DOHH2 (cell line): Measurements from ENCODE around the gene PAMR1.
A peak's percentile ranks its signal among the peaks of the same experiment; 100 is the strongest.

Source experiments
- H3F3A ChIP-seq: fragments of 200-600 bp; sonication (generic), shearing (Covaris generic); 2 replicates; pipeline ENCODE4 v1.6.0; 2016; ENCODE audit warnings: antibody characterized with exemption, mild to moderate bottlenecking; ENCODE audit not compliant: control insufficient read depth, insufficient read depth
- H3K27ac ChIP-seq: fragments of 200-600 bp; sonication (generic); 2 replicates; pipeline ENCODE4 v1.5.1; 2014; ENCODE audit warnings: low read depth, mild to moderate bottlenecking, low read length, moderate library complexity
- H3K27me3 ChIP-seq: fragments of 200-600 bp; sonication (generic); 2 replicates; pipeline ENCODE4 v1.6.1; 2014; ENCODE audit warnings: mild to moderate bottlenecking, low read length, mixed read lengths; ENCODE audit not compliant: control insufficient read depth
- H3K36me3 ChIP-seq: fragments of 200-600 bp; sonication (generic); 2 replicates; pipeline ENCODE4 v1.6.1; 2014; ENCODE audit warnings: mild to moderate bottlenecking, low read length, moderate library complexity, mixed read lengths; ENCODE audit not compliant: control insufficient read depth
- H3K4me1 ChIP-seq: fragments of 200-600 bp; sonication (generic); 2 replicates; pipeline ENCODE4 v1.6.1; 2014; ENCODE audit warnings: mild to moderate bottlenecking, low read length, mixed read lengths; ENCODE audit not compliant: control insufficient read depth
- H3K4me2 ChIP-seq: fragments of 200-600 bp; sonication (generic); 2 replicates; pipeline ENCODE4 v1.6.0; 2014; ENCODE audit warnings: mild to moderate bottlenecking, low read length, moderate library complexity
- H3K4me3 ChIP-seq: fragments of 200-600 bp; sonication (generic); 2 replicates; pipeline ENCODE4 v1.5.1; 2014; ENCODE audit warnings: mild to moderate bottlenecking, low read length, mixed read lengths
- H3K79me2 ChIP-seq: fragments of 200-600 bp; sonication (generic); 2 replicates; pipeline ENCODE4 v1.6.1; 2014; ENCODE audit warnings: mild to moderate bottlenecking, low read length, mixed read lengths; ENCODE audit not compliant: control insufficient read depth
- H3K9me2 ChIP-seq: fragments of 200-600 bp; sonication (generic); replicated peaks from 2 replicates; pipeline ENCODE4 v1.6.1; 2014; ENCODE audit warnings: mild to moderate bottlenecking, low read length, mixed read lengths; ENCODE audit not compliant: control insufficient read depth
- H3K9me3 ChIP-seq: fragments of 200-600 bp; sonication (generic); 2 replicates; pipeline ENCODE4 v1.6.1; 2014; ENCODE audit warnings: antibody characterized with exemption, low read length, mixed read lengths; ENCODE audit not compliant: control insufficient read depth, insufficient read depth
- H4K20me1 ChIP-seq: fragments of 200-600 bp; sonication (generic); 2 replicates; pipeline ENCODE4 v1.6.0; 2014; ENCODE audit warnings: low read depth, mild to moderate bottlenecking, antibody characterized with exemption, low read length, moderate library complexity; ENCODE audit not compliant: control insufficient read depth, insufficient read depth
- CTCF ChIP-seq: fragments of 200-600 bp; sonication (generic); IDR thresholded peaks from one replicate; pipeline ENCODE4 v1.5.1; 2014; ENCODE audit warnings: antibody characterized with exemption, mild to moderate bottlenecking, low read depth, low read length; ENCODE audit not compliant: poor library complexity, severe bottlenecking
- EZH2phosphoT487 ChIP-seq: fragments of 200-600 bp; sonication (generic); IDR thresholded peaks from 2 replicates; pipeline ENCODE4 v1.6.1; 2017; ENCODE audit warnings: borderline replicate concordance, mild to moderate bottlenecking, antibody characterized with exemption, low read length, moderate library complexity, mixed read lengths

The PAMR1 gene

GRCh38 chr11:35486934-35487333 is 38.5 kb downstream of the PAMR1 start:
- H3F3A ChIP-seq: no peaks in the 10 kb centered on the region

GRCh38 chr11:35486446-35486845 is 39.0 kb downstream of the PAMR1 start:
- no peaks in the 10 kb centered on the region for H3K79me2 ChIP-seq
- H3K9me2 ChIP-seq: no peaks in the 10 kb centered on the region
- H4K20me1 ChIP-seq: no peaks in the 10 kb centered on the region
- H3K4me2 ChIP-seq: no peak overlapping the region
- no peaks in the 10 kb centered on the region for H3F3A ChIP-seq
- H3K27me3 ChIP-seq: no peaks in the 10 kb centered on the region
- H3K9me3 ChIP-seq: no peaks in the 10 kb centered on the region
- no peak overlapping the region for H3K27ac ChIP-seq
- H3K4me3 ChIP-seq: no peak overlapping the region
- H3K4me1 ChIP-seq: no peaks in the 10 kb centered on the region
- H3K36me3 ChIP-seq: no peaks in the 10 kb centered on the region
- TF ChIP-seq EZH2phosphoT487 (no peak), CTCF (no peak)

More at GRCh38 chr11:35486934-35487333, 38.5 kb downstream of the PAMR1 start:
- Histone ChIP-seq H3K4me3 (no peak overlapping the region), H3K27ac (no peak overlapping the region), H3K4me2 (no peak overlapping the region), H3K9me2 (no peaks in the 10 kb centered on the region), H4K20me1 (no peaks in the 10 kb centered on the region), H3K9me3 (no peaks in the 10 kb centered on the region), H3K27me3 (no peaks in the 10 kb centered on the region), H3K4me1 (no peaks in the 10 kb centered on the region), H3K36me3 (no peaks in the 10 kb centered on the region), H3K79me2 (no peaks in the 10 kb centered on the region)
- no peak for TF ChIP-seq EZH2phosphoT487
- TF ChIP-seq CTCF: no peak

GRCh38 chr11:35485656-35486322 is 39.6 kb downstream of the PAMR1 start:
- no peaks in the 10 kb centered on the region for H3K27me3 ChIP-seq
- H3K27ac ChIP-seq: no peak overlapping the region
- H3K4me2 ChIP-seq: no peak overlapping the region
- no peaks in the 10 kb centered on the region for H3K4me1 ChIP-seq
- no peaks in the 10 kb centered on the region for H3K36me3 ChIP-seq
- no peaks in the 10 kb centered on the region for H3F3A ChIP-seq
- no peaks in the 10 kb centered on the region for H3K9me3 ChIP-seq
- no peak overlapping the region for H3K4me3 ChIP-seq
- no peaks in the 10 kb centered on the region for H4K20me1 ChIP-seq
- H3K9me2 ChIP-seq: no peaks in the 10 kb centered on the region
- H3K79me2 ChIP-seq: no peaks in the 10 kb centered on the region
- TF ChIP-seq CTCF (peak; percentile 88), EZH2phosphoT487 (no peak)
